CD4-positive, alpha-beta T cell (primary cell): ENCODE results near the gene TBX1. TPM values are rescaled to one million over a fixed set of nuclear protein-coding genes. Genes with fewer than 3 reads are reported as not detected.

Experiments used
- ATAC-seq: fragments of 200-7000 bp; cut with Tn5 transposase; one replicate; pipeline ENCODE4 v1.10.0; 2022; ENCODE audit warnings: mild to moderate bottlenecking; ENCODE audit not compliant: poor library complexity
- CTCF ChIA-PET: fragments of 350-600 bp; sonication (Branson Sonifier 250); formaldehyde crosslinking; loops from one replicate; lab custom pipeline; 2021; ENCODE audit warnings: antibody characterized with exemption, inconsistent platforms; lab: Charles Lee
- POLR2A ChIA-PET: fragments of 350-600 bp; sonication (Branson Sonifier 250); formaldehyde crosslinking; loops from one replicate; lab custom pipeline; 2021; ENCODE audit warnings: antibody characterized with exemption, inconsistent platforms; lab: Charles Lee
- DNase-seq, 14 experiments: peaks; one replicate each; pipeline ENCODE4 v3.0.0-alpha.2; 2013 to 2020; ENCODE audit warnings: mixed read lengths in 2 of 14
- H3K27ac ChIP-seq, 2 donors: one replicate each; pipeline versions ENCODE4 v1.5.1 to v1.7.0; 2013; ENCODE audit warnings: low read length in 2 of 2, low read depth in 1 of 2, mild to moderate bottlenecking in 1 of 2
- H3K27me3 ChIP-seq, 2 experiments: 1 replicate in 1 of 2; 2 replicates in 1 of 2; pipeline versions ENCODE4 v1.6.1 to v1.7.0; 2013; ENCODE audit warnings: low read length in 2 of 2, control low read depth in 1 of 2, mild to moderate bottlenecking in 1 of 2, moderate library complexity in 1 of 2; ENCODE audit not compliant: insufficient read depth in 2 of 2, control insufficient read depth in 1 of 2
- H3K36me3 ChIP-seq: one replicate; pipeline ENCODE4 v1.6.1; 2013; ENCODE audit warnings: low read length, control low read depth; ENCODE audit not compliant: insufficient read depth
- H3K4me1 ChIP-seq: one replicate; pipeline ENCODE4 v1.6.1; 2013; ENCODE audit warnings: low read length, control low read depth; ENCODE audit not compliant: insufficient read depth
- H3K4me3 ChIP-seq: one replicate; pipeline ENCODE4 v1.5.1; 2013; ENCODE audit warnings: mild to moderate bottlenecking, low read length, moderate library complexity
- H3K9me3 ChIP-seq, 2 experiments: 1 replicate in 1 of 2; 2 replicates in 1 of 2; pipeline versions ENCODE4 v1.6.1 to v1.7.0; 2013; ENCODE audit warnings: low read length in 2 of 2, mild to moderate bottlenecking in 2 of 2, control low read depth in 1 of 2, moderate library complexity in 1 of 2; ENCODE audit not compliant: control insufficient read depth in 1 of 2, insufficient read depth in 1 of 2
- H3K27ac Mint-ChIP-seq: one replicate; pipeline ENCODE4 v1.8.0; 2020; ENCODE audit warnings: mixed read lengths
- H3K27me3 Mint-ChIP-seq: one replicate; pipeline ENCODE4 v1.8.0; 2021; ENCODE audit warnings: mixed read lengths
- H3K36me3 Mint-ChIP-seq: one replicate; pipeline ENCODE4 v1.8.0; 2021; ENCODE audit warnings: low read depth, mixed read lengths
- H3K4me1 Mint-ChIP-seq: one replicate; pipeline ENCODE4 v1.8.0; 2021; ENCODE audit warnings: low read depth, mixed read lengths
- H3K4me3 Mint-ChIP-seq: one replicate; pipeline ENCODE4 v1.8.0; 2020; ENCODE audit warnings: mild to moderate bottlenecking, mixed read lengths
- H3K9me3 Mint-ChIP-seq: one replicate; pipeline ENCODE4 v1.8.0; 2020; ENCODE audit warnings: mixed read lengths
- CTCF ChIP-seq: fragments of 200-600 bp; IDR thresholded peaks from one replicate; pipeline ENCODE4 v1.8.0; 2022; ENCODE audit warnings: antibody characterized with exemption, mild to moderate bottlenecking
- intact Hi-C, 2 experiments: fragments of 100-400 bp; cut with DNase I in 1 of 2; cut with micrococcal nuclease in 1 of 2; formaldehyde crosslinking; loops; one replicate each; pipeline versions ENCODE4 v1.15.1 to v1.9.0; 2023 to 2025; cut with DNase I, micrococcal nuclease
- total RNA-seq, 174 experiments: library from RNA in 2 of 174; stranded (reverse) in 2 of 174; gene quantifications; one replicate each; pipeline ENCODE4 v1.2.3 and lab custom pipeline; 2021 to 2026

The TBX1 gene
- total RNA-seq, 2 experiments from 2014 or later = not detected

GRCh38 chr22:19749876-19750275 is 10.7 kb upstream of the TBX1 start:
- H3K9me3 Mint-ChIP-seq = no peaks in the 10 kb centered on the region
- intact Hi-C loops = no loop called here
- ChIA-PET CTCF (no interaction called here), POLR2A (no interaction called here)
- H3K36me3 Mint-ChIP-seq = no peaks in the 10 kb centered on the region
- peaks cover 0 to 9% of the 10 kb centered on the region in 2 experiments for H3K9me3 ChIP-seq
- H3K27ac ChIP-seq = no peak overlapping the region
- no peak overlapping the region for H3K4me3 ChIP-seq
- H3K27me3 Mint-ChIP-seq = peaks cover 26% of the 10 kb centered on the region
- ATAC-seq = no peak
- H3K27ac Mint-ChIP-seq = no peak overlapping the region
- H3K4me1 Mint-ChIP-seq = no peaks in the 10 kb centered on the region
- no peak for TF ChIP-seq CTCF
- peaks cover 1% of the 10 kb centered on the region for H3K4me1 ChIP-seq
- H3K27me3 ChIP-seq = peaks cover 10 to 20% of the 10 kb centered on the region in 2 experiments
- H3K36me3 ChIP-seq = no peaks in the 10 kb centered on the region
- no peak overlapping the region for H3K4me3 Mint-ChIP-seq
- no peak for DNase-seq

DNA sequence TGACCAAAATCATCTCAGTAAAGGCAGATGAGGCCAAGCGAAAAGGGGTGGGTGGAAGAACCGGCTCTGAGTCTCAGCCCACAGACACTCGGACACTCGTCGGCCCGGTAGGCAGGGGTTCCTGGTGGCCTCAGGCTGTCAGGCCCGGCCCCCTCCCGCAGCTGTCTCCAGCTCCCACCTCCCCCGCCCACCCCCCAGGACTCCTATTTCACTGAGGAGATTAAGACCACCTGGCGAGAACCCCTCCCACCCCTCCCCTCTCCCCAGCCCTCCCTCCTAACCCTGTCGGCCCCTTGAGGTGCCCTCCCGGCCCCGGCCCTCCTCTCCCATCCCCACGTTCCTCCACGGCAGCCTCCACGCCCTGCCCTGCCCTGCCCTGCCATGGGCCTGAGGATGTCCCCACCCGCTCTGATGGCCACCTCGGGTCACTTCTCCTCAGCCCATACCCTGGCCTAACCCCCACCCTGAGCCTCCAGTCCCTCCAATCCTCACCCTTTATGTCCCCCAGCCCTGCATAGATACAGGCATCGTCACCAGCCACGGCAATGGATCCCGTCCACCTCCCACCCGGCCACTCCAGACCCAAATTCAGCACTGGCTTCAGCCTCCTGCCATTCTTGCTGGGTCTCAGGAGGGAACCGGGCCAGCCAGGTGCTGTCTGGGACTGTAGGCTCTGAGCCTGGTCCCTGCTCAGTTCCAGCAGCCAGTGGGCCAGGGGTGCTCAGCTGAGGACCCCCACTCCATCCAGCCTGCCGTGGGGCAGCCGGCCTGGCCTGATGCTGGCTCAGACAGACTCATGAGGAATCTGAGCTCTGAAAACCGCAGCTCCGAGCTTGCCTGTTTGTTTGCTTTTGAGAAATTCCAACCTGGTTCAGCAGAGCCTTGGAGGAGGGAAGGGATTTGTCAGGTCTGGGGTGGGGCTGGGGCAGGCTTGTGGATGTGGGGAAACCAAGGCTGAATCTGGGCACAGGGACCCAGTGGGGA is 9.8 kb upstream of the TBX1 start:
- CTCF ChIA-PET = no interaction called here

More for the DNA sequence above, 9.8 kb upstream of the TBX1 start:
- Mint-ChIP-seq H3K27ac (no peak overlapping the region), H3K4me1 (peaks cover 3% of the 10 kb centered on the region), H3K27me3 (peaks cover 29% of the 10 kb centered on the region), H3K4me3 (no peak overlapping the region), H3K9me3 (no peaks in the 10 kb centered on the region), H3K36me3 (no peaks in the 10 kb centered on the region)
- POLR2A ChIA-PET = no interaction called here
- DNase-seq (no peak), ATAC-seq (no peak)
- Histone ChIP-seq H3K27me3 (peaks cover 16 to 28% of the 10 kb centered on the region in 2 experiments), H3K4me3 (no peak overlapping the region), H3K27ac (no peak overlapping the region), H3K9me3 (peaks cover 0 to 17% of the 10 kb centered on the region in 2 experiments), H3K4me1 (peaks cover 10% of the 10 kb centered on the region), H3K36me3 (no peaks in the 10 kb centered on the region)
- intact Hi-C loops = no loop called here
- TF ChIP-seq CTCF = no peak
